HG02884 (cell line): ENCODE results near the gene SNX5.

Source experiments
- ATAC-seq: cut with Tn5 transposase; IDR thresholded peaks from one replicate; pipeline ENCODE4 v1.9.1; 2021; ENCODE audit warnings: mild to moderate bottlenecking, moderate library complexity; ENCODE audit not compliant: unreplicated experiment

Gene SNX5

GRCh38 chr20:17968366-17969277, at the start of gene SNX5, which contains the start of gene MGME1:
SNX5 (minus strand) TSS chr20:17968794; CDS start chr20:17968425, 369 bp downstream.
MGME1 (plus strand) TSS chr20:17969018; CDS start chr20:17969860, 842 bp downstream.
- ATAC-seq = peak; percentile 62

- ATAC-seq = no peak
Measured at GRCh38 chr20:18018100-18018499, 49.5 kb upstream of the SNX5 start.

- no peak for ATAC-seq
Measured at GRCh38 chr20:18016772-18017171, 48.2 kb upstream of the SNX5 start.

GRCh38 chr20:18014411-18014810, 45.8 kb upstream of the SNX5 start:
- ATAC-seq = no peak

GRCh38 chr20:18012901-18013300, 44.3 kb upstream of the SNX5 start:
- no peak for ATAC-seq

GRCh38 chr20:18011951-18012645, 43.5 kb upstream of the SNX5 start:
- no peak for ATAC-seq

- ATAC-seq = no peak
Measured at GRCh38 chr20:18011482-18011881, 42.9 kb upstream of the SNX5 start.

GRCh38 chr20:18009116-18009515, 40.5 kb upstream of the SNX5 start:
- ATAC-seq = no peak

GRCh38 chr20:18007534-18008292, 39.1 kb upstream of the SNX5 start:
- no peak for ATAC-seq

- ATAC-seq = no peak
Measured at GRCh38 chr20:18006684-18007083, 38.1 kb upstream of the SNX5 start.

GRCh38 chr20:18005990-18006364, 37.4 kb upstream of the SNX5 start:
- ATAC-seq = no peak

GRCh38 chr20:18005170-18005989, 36.8 kb upstream of the SNX5 start:
- ATAC-seq = peak; percentile 94

- ATAC-seq = no peak
Measured at GRCh38 chr20:18004384-18005031, 35.9 kb upstream of the SNX5 start.

GRCh38 chr20:18003897-18004296, 35.3 kb upstream of the SNX5 start:
- peak; percentile 33 for ATAC-seq

GRCh38 chr20:18001131-18001921, 32.7 kb upstream of the SNX5 start:
- ATAC-seq = no peak

GRCh38 chr20:17999566-17999965, 31.0 kb upstream of the SNX5 start:
- ATAC-seq = no peak

- ATAC-seq = no peak
Measured at GRCh38 chr20:17998446-17998845, 29.9 kb upstream of the SNX5 start.

- ATAC-seq = no peak
Measured at GRCh38 chr20:17995967-17996819, 27.6 kb upstream of the SNX5 start.
